Endothelial cell of umbilical vein (primary cell): ENCODE measurements around the gene TIMM17A. TPM values are rescaled to one million over a fixed set of nuclear protein-coding genes. Genes with fewer than 3 reads are reported as not detected.
"Not testable (repeated sequence)": the region's sequence is repeated elsewhere in the genome, so short reads cannot be mapped to it uniquely, and the experiment has no call there.

ENCODE experiments used
- BruUV-seq: library from RNA; stranded (reverse); fragments of 400-500 nt; replicated peaks from 2 replicates; lab custom pipeline; 2021; lab: Mats Ljungman, UMichigan
- CTCF ChIA-PET: fragments of 300-600, 350-600 bp; sonication (Branson Sonifier 250); formaldehyde crosslinking; loops from one replicate; lab custom pipeline; 2021; ENCODE audit warnings: antibody characterized with exemption, inconsistent platforms; lab: Charles Lee
- POLR2A ChIA-PET: fragments of 300-600, 350-600 bp; sonication (Branson Sonifier 250); formaldehyde crosslinking; loops from one replicate; lab custom pipeline; 2021; ENCODE audit warnings: antibody characterized with exemption, inconsistent platforms; lab: Charles Lee
- DNase-seq: peaks from one replicate; pipeline ENCODE4 v3.0.0-alpha.2; 2011; ENCODE audit warnings: low read depth, low spot score
- FAIRE-seq: peaks from 2 replicates; lab custom pipeline; 2011; peaks lifted over from hg19 to GRCh38; lab: Jason Lieb, UNC
- H2AFZ ChIP-seq: 2 replicates; pipeline ENCODE4 v1.6.0; 2012; ENCODE audit warnings: low read depth, low read length, control low read depth, inconsistent platforms
- H3K27ac ChIP-seq: 2 replicates; pipeline ENCODE4 v1.5.1; 2011; ENCODE audit warnings: low read depth, mild to moderate bottlenecking, control low read depth, low read length, moderate library complexity; ENCODE audit not compliant: insufficient read depth
- H3K27me3 ChIP-seq, 2 experiments: 2 replicates each; pipeline versions ENCODE4 v1.6.0 to v1.6.1; 2011; ENCODE audit warnings: low read length in 2 of 2, mixed read lengths in 1 of 2; ENCODE audit not compliant: control insufficient read depth in 2 of 2, insufficient read depth in 2 of 2
- H3K36me3 ChIP-seq, 2 experiments: 2 replicates in 1 of 2; 3 replicates in 1 of 2; pipeline ENCODE4 v1.5.1; 2011; ENCODE audit warnings: low read length in 2 of 2, mild to moderate bottlenecking in 1 of 2, moderate library complexity in 1 of 2; ENCODE audit not compliant: control insufficient read depth in 2 of 2, insufficient read depth in 2 of 2; ENCODE audit errors: extremely low read depth in 1 of 2
- H3K4me1 ChIP-seq: 3 replicates; pipeline ENCODE4 v1.5.1; 2011; ENCODE audit warnings: mild to moderate bottlenecking, low read length; ENCODE audit not compliant: control insufficient read depth, insufficient read depth; ENCODE audit errors: extremely low read depth
- H3K4me2 ChIP-seq: 2 replicates; pipeline ENCODE4 v1.6.1; 2011; ENCODE audit warnings: low read length, control low read depth, mixed read lengths; ENCODE audit not compliant: insufficient read depth
- H3K4me3 ChIP-seq, 3 experiments: fragments of 200-600 bp in 1 of 3; sonication (generic), shearing (Covaris generic) in 1 of 3; replicated peaks in 1 of 3; 2 replicates each; pipeline ENCODE4 v1.5.1; 2011 to 2016; ENCODE audit warnings: control low read depth in 3 of 3, low read length in 3 of 3, mild to moderate bottlenecking in 2 of 3, inconsistent platforms in 1 of 3, low read depth in 1 of 3, moderate library complexity in 1 of 3; ENCODE audit not compliant: insufficient read depth in 1 of 3
- H3K79me2 ChIP-seq: 2 replicates; pipeline ENCODE4 v1.6.0; 2012; ENCODE audit warnings: low read length, inconsistent platforms; ENCODE audit not compliant: control insufficient read depth, insufficient read depth
- H3K9ac ChIP-seq: replicated peaks from 2 replicates; pipeline ENCODE3; 2011; ENCODE audit warnings: low read length, control low read depth; ENCODE audit not compliant: insufficient read depth; ENCODE audit errors: extremely low read depth
- H3K9me1 ChIP-seq: replicated peaks from 3 replicates; pipeline ENCODE4 v1.6.0; 2011; ENCODE audit warnings: mild to moderate bottlenecking, low read length; ENCODE audit not compliant: control insufficient read depth, insufficient read depth; ENCODE audit errors: extremely low read depth
- H3K9me3 ChIP-seq: replicated peaks from 2 replicates; pipeline ENCODE4 v1.5.1; 2012; ENCODE audit warnings: low read length, inconsistent platforms; ENCODE audit not compliant: control insufficient read depth, insufficient read depth
- H4K20me1 ChIP-seq: replicated peaks from 2 replicates; pipeline ENCODE3; 2011; ENCODE audit warnings: mild to moderate bottlenecking, low read length; ENCODE audit not compliant: control insufficient read depth, insufficient read depth; ENCODE audit errors: extremely low read depth
- JUN ChIP-seq: IDR thresholded peaks from 2 replicates; pipeline ENCODE4 v1.6.1; 2011; ENCODE audit warnings: borderline replicate concordance, low read depth; ENCODE audit not compliant: insufficient read length, insufficient read depth
- dilution Hi-C: fragments of 300-500 bp; cut with MboI; formaldehyde crosslinking; loops from one replicate; pipeline ENCODE4 v1.15.0; 2019; ENCODE audit warnings: low sequenced_read_pairs; ENCODE audit not compliant: extremely low pct_ligation_motif_present
- intact Hi-C: fragments of 100-400 bp; cut with micrococcal nuclease; formaldehyde crosslinking; loops from one replicate; pipeline ENCODE4 v1.10.0; 2022
- microRNA-seq: library from miRNA; unstranded; fragments of <30 nt; microRNA quantifications from one replicate; pipeline ENCODE4 v1.2.0, GENCODE V29; 2021; ENCODE audit warnings: borderline number of aligned reads, borderline replicate concordance
- polyA plus RNA-seq, 4 experiments: library from polyadenylated mRNA; depleted of rRNA in 3 of 4; stranded (reverse) in 3 of 4; unstranded in 1 of 4; fragments of >200 nt; gene quantifications; 2 replicates each; pipeline versions ENCODE4 v1.2.1 to v1.2.3, GENCODE V29; 2011 to 2012; ENCODE audit warnings: missing spikeins in 1 of 4
- small RNA-seq: library from RNA; depleted of rRNA; stranded (forward); fragments of <200 nt; gene quantifications from one replicate; pipeline ENCODE3, GENCODE V24; 2012; ENCODE audit warnings: low replicate concordance, low read depth; ENCODE audit not compliant: insufficient read depth, insufficient read length
- total RNA-seq: library from RNA; stranded (reverse); gene quantifications from 2 replicates; pipeline ENCODE4 v1.2.3, GENCODE V29; 2021

The TIMM17A gene
- total and polyA plus RNA-seq, 2 donors (not counting 3 experiments of a cell fraction or from before 2014, with no cell fraction given), result 57.9 to 105 TPM

DNA sequence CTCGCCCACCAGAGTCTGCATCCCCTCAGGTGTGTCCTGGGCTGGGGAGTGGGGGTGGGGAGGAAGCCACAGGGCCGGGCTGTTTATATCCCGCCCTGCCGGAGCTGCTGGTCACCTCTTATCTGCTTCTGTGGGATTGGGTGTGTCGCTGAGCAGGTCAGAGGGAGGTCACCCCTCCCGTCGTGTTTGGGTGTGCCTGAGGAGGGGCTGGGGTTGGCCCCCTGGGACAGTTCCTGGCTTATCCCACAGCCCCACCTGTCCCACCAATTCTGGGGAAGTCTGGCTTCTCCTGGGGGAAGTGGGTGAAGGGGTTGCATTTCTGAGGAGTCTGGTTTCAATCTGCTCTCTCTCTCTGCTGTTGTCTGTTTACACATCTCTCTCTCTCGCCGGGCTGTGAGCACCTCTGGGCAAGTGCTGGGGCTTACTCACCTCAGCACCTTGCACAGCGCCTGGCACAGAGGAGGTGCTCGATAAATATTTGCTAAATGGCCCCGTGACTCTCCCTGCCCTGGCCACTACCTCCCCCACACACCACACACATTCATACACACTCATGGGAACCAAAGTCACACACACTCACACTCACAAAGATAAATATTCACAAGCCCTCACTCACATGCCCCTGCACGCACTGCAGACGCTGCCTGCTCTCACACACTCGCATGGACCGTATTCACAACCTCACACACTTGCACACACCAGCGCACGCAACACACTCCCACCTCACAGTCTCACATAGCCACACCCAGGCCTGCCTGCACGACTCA is 63.3 kb downstream of the TIMM17A start:
- no peaks in the 10 kb centered on the region for H3K4me1 ChIP-seq
- no peaks in the 10 kb centered on the region for H3K36me3 ChIP-seq
- no peaks in the 10 kb centered on the region for H3K9me3 ChIP-seq
- dilution Hi-C loops (no loop called here), intact Hi-C loops (no loop called here)
- TF ChIP-seq JUN, result no peak
- peaks cover 5 to 12% of the 10 kb centered on the region in 2 experiments for H3K27me3 ChIP-seq
- no peak for DNase-seq
- no peak overlapping the region for H3K4me3 ChIP-seq
- BruUV-seq, result no TSS peak
- CTCF ChIA-PET, result no interaction called here
- H3K4me2 ChIP-seq, result no peak overlapping the region
- POLR2A ChIA-PET, result no interaction called here
- H3K9ac ChIP-seq, result no peak overlapping the region
- no peak overlapping the region for H2AFZ ChIP-seq
- no peaks in the 10 kb centered on the region for H3K79me2 ChIP-seq
- H4K20me1 ChIP-seq, result no peaks in the 10 kb centered on the region
- no peaks in the 10 kb centered on the region for H3K9me1 ChIP-seq
- no peak for FAIRE-seq
- H3K27ac ChIP-seq, result no peak overlapping the region

DNA sequence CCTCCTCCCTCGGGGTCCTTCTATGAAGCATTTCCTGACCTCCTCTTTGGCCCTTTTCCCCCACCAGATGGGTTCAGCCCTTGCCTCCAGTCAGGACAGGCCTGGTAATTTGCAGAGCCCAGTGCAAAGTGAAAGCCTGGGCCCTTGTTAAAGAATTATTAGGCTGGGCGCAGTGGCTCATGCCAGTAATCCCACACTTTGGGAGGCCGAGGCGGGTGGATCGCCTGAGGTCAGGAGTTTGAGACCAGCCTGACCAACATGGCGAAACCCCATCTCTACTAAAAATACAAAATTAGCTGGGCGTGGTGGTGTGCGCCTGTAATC is 63.9 kb downstream of the TIMM17A start:
- H3K4me3 ChIP-seq, H4K20me1 ChIP-seq, dilution Hi-C loops, H3K9me1 ChIP-seq, FAIRE-seq, H3K4me1 ChIP-seq, BruUV-seq, H3K9me3 ChIP-seq, intact Hi-C loops, H2AFZ ChIP-seq, H3K79me2 ChIP-seq, H3K27ac ChIP-seq, POLR2A ChIA-PET, H3K4me2 ChIP-seq, DNase-seq, H3K36me3 ChIP-seq, H3K9ac ChIP-seq, CTCF ChIA-PET: not testable (repeated sequence)
- peaks cover 5 to 12% of the 10 kb centered on the region in 2 experiments for H3K27me3 ChIP-seq

Small RNAs within 50 kb of the gene (microRNA-seq; reads per million reads assigned to microRNA genes)
- gene MIR6740, result not detected

Small RNAs within 50 kb of the gene (small RNA-seq; reads per million reads assigned to genes)
- gene MIR6740 (not detected), gene RF00156 (not detected)

Other genes with a start within 250 kb of the TIMM17A start
- gene IPO9, start 126.3 kb upstream of the TIMM17A start, total RNA-seq, result 104 and 114 TPM in 2 replicates
- gene IPO9, start 126.3 kb upstream of the TIMM17A start, polyA plus RNA-seq, result 53.4 and 74.6 TPM in 2 replicates
- gene SHISA4, start 66.6 kb upstream of the TIMM17A start, total RNA-seq, result 21.2 and 25.6 TPM in 2 replicates
- 78.2 and 95.1 TPM in 2 replicates for gene SHISA4, start 66.6 kb upstream of the TIMM17A start, polyA plus RNA-seq
- gene LMOD1, start 9.0 kb upstream of the TIMM17A start, total RNA-seq, result 0.12 and 0.33 TPM in 2 replicates
- 0.08 and 0.19 TPM in 2 replicates for gene LMOD1, start 9.0 kb upstream of the TIMM17A start, polyA plus RNA-seq
- 65.7 and 73.5 TPM in 2 replicates for gene RNPEP, start 27.1 kb downstream of the TIMM17A start, total RNA-seq
- 48.9 and 56.1 TPM in 2 replicates for gene RNPEP, start 27.1 kb downstream of the TIMM17A start, polyA plus RNA-seq
- 0.09 and 0.29 TPM in 2 replicates for gene ELF3, start 55.1 kb downstream of the TIMM17A start, total RNA-seq
- 0.07 and 0.14 TPM in 2 replicates for gene ELF3, start 55.1 kb downstream of the TIMM17A start, polyA plus RNA-seq
- not detected in 2 replicates for gene GPR37L1, start 167.4 kb downstream of the TIMM17A start, total RNA-seq
- gene GPR37L1, start 167.4 kb downstream of the TIMM17A start, polyA plus RNA-seq, result not detected in 2 replicates
- 69.5 and 75.6 TPM in 2 replicates for gene ARL8A, start 189.2 kb downstream of the TIMM17A start, total RNA-seq
- gene ARL8A, start 189.2 kb downstream of the TIMM17A start, polyA plus RNA-seq, result 54.3 and 57.9 TPM in 2 replicates
- 0.86 and 1.9 TPM in 2 replicates for gene PTPN7, start 205.1 kb downstream of the TIMM17A start, total RNA-seq
- 1.8 and 2.4 TPM in 2 replicates for gene PTPN7, start 205.1 kb downstream of the TIMM17A start, polyA plus RNA-seq
- gene LGR6, start 238.3 kb downstream of the TIMM17A start, total RNA-seq, result not detected in 2 replicates
- not detected in 2 replicates for gene LGR6, start 238.3 kb downstream of the TIMM17A start, polyA plus RNA-seq